ENCODE data around the gene PLCG1. TPM values are rescaled to one million over a fixed set of nuclear protein-coding genes. Genes with fewer than 3 reads are reported as not detected.

The PLCG1 gene
- total and polyA plus RNA-seq, 9 of the 15 experiments (the other 6 are each of a cell fraction or from before 2014, with no cell fraction given): 1.7 to 67.0 (median 34.8) TPM

- TF ChIP-seq REST (IDR thresholded peaks at IDR 0.05; ENCODE audit: borderline replicate concordance) (no peak), REST (CRISPR knock-in tag; IDR thresholded peaks at IDR 0.05; ENCODE audit: low read depth) (no peak), ZNF830 (CRISPR knock-in tag; IDR thresholded peaks at IDR 0.05) (no peak), MEIS2 (IDR thresholded peaks at IDR 0.05; ENCODE audit: partially characterized antibody) (no peak), ARID3B (CRISPR knock-in tag; IDR thresholded peaks at IDR 0.05; ENCODE audit: borderline replicate concordance) (no peak), ZNF668 (CRISPR knock-in tag; IDR thresholded peaks at IDR 0.05) (no peak), CBX3 (IDR thresholded peaks at IDR 0.05; ENCODE audit: borderline replicate concordance in 1 of 2, low read length in 2 of 2) (no peak), ZBTB7A (IDR thresholded peaks at IDR 0.05; ENCODE audit: borderline replicate concordance, control insufficient read depth, low read depth, low read length) (no peak)
These were observed 43.4 kb downstream of the PLCG1 start (continued) for GRCh38 chr20:41180599-41181333.
